Spleen (tissue), 11 donors: ENCODE results near the gene CRYL1. TPM values are rescaled to one million over a fixed set of nuclear protein-coding genes. Genes with fewer than 3 reads are reported as not detected.

Experiments
- DNase-seq: peaks from one replicate; pipeline ENCODE4 v3.0.0-alpha.2; 2020
- H3K27ac ChIP-seq, 8 donors: fragments of 200-600 bp; sonication (generic) in 7 of 8; 1 replicate in 4 of 8; 2 replicates in 4 of 8; pipeline versions ENCODE4 v1.5.0 to v1.8.0; 2016 to 2021; ENCODE audit warnings: inconsistent platforms in 4 of 8, mild to moderate bottlenecking in 4 of 8, moderate library complexity in 1 of 8
- H3K27me3 ChIP-seq, 7 donors: fragments of 200-600 bp; sonication (generic) in 6 of 7; replicated peaks in 1 of 7; 1 replicate in 4 of 7; 2 replicates in 3 of 7; pipeline versions ENCODE4 v1.5.0 to v1.8.0; 2016 to 2021; ENCODE audit warnings: inconsistent platforms in 3 of 7, mild to moderate bottlenecking in 1 of 7
- H3K36me3 ChIP-seq, 6 donors: fragments of 200-600 bp; sonication (generic) in 5 of 6; 1 replicate in 4 of 6; 2 replicates in 2 of 6; pipeline versions ENCODE4 v1.5.0 to v1.8.0; 2016 to 2021; ENCODE audit warnings: inconsistent platforms in 2 of 6
- H3K4me1 ChIP-seq, 6 donors: fragments of 200-600 bp; sonication (generic) in 5 of 6; 1 replicate in 3 of 6; 2 replicates in 3 of 6; pipeline versions ENCODE4 v1.5.0 to v1.8.0; 2016 to 2021; ENCODE audit warnings: inconsistent platforms in 3 of 6
- H3K4me3 ChIP-seq, 8 donors: fragments of 200-600 bp; sonication (generic) in 7 of 8; 1 replicate in 4 of 8; 2 replicates in 4 of 8; pipeline versions ENCODE4 v1.5.0 to v1.8.0; 2016 to 2021; ENCODE audit warnings: inconsistent platforms in 4 of 8, mild to moderate bottlenecking in 4 of 8, moderate library complexity in 2 of 8
- H3K9me3 ChIP-seq, 8 donors: fragments of 200-600 bp; sonication (generic) in 7 of 8; 1 replicate in 4 of 8; 2 replicates in 4 of 8; pipeline versions ENCODE4 v1.5.0 to v1.8.0; 2016 to 2021; ENCODE audit warnings: inconsistent platforms in 4 of 8
- POLR2A ChIP-seq, 3 donors: fragments of 450-650 bp; IDR thresholded peaks; one replicate each; pipeline ENCODE4 v1.5.1; 2017; ENCODE audit warnings: antibody characterized with exemption in 3 of 3, mild to moderate bottlenecking in 1 of 3
- POLR2AphosphoS5 ChIP-seq, 3 donors: sonication (generic); formaldehyde crosslinking; IDR thresholded peaks; one replicate each; pipeline ENCODE4 v1.5.1; 2017; ENCODE audit warnings: antibody characterized with exemption in 3 of 3
- WGBS, 5 donors: extraction: QIAGEN DNeasy Blood & Tissue Kit in 3 of 5; methylation state at CpG; one replicate each; pipeline versions ENCODE4 v1.1.5 to v1.1.7; 2013 to 2018; 5-methylcytosine and 5-hydroxymethylcytosine counted together
- intact Hi-C: fragments of 100-400 bp; cut with DNase I; formaldehyde crosslinking; loops from one replicate; pipeline ENCODE4 v1.15.0; 2023; ENCODE audit warnings: low total_unique reads
- polyA plus RNA-seq, 3 donors: library from polyadenylated mRNA; stranded (reverse); fragments of 200-250 nt; gene quantifications; one replicate each; pipeline ENCODE4 v1.2.1, GENCODE V29; 2013
- total RNA-seq, 7 donors: library from RNA; depleted of rRNA in 3 of 7; stranded (reverse); fragments of >200 nt in 3 of 7; fragmentation: NEBNext Ultra II Directional in 4 of 7; extraction: Animal tissue kit (Norgen Biotek cat#: 25700) in 4 of 7; gene quantifications; one replicate each; pipeline versions ENCODE4 v1.1.0 to v1.2.1, GENCODE V29; 2016 to 2021
- TF ChIP-seq, protein P1 (sequence below), 11 experiments: fragments of 200-600 bp in 7 of 11; fragments of 450-650 bp in 4 of 11; sonication (generic) in 4 of 11; IDR thresholded peaks in 8 of 11; conservative IDR thresholded peaks in 3 of 11; 1 replicate in 7 of 11; 2 replicates in 4 of 11; pipeline versions ENCODE4 v1.4.0 to v1.8.0; 2016 to 2021; ENCODE audit warnings: antibody characterized with exemption in 11 of 11, inconsistent platforms in 4 of 11, mild to moderate bottlenecking in 1 of 11
- donor health status: healthy with polysubstance abuse.
- donor health status: DM: no; HTN: no; CAD: no; lungs with moderate emphysema.
- donor health status: DM: no; HTN: no; CAD: no.
- donor health status: Bipolar disorder and iron deficiency.
- donor health status: healthy.
- donor health status: DM: no; HTN: no; CAD: no.
- donor health status: DM: yes; HTN: yes; CAD: no.

Gene CRYL1
- total and polyA plus RNA-seq, 10 donors = 13.5 to 46.5 (median 29.0) TPM

DNA sequence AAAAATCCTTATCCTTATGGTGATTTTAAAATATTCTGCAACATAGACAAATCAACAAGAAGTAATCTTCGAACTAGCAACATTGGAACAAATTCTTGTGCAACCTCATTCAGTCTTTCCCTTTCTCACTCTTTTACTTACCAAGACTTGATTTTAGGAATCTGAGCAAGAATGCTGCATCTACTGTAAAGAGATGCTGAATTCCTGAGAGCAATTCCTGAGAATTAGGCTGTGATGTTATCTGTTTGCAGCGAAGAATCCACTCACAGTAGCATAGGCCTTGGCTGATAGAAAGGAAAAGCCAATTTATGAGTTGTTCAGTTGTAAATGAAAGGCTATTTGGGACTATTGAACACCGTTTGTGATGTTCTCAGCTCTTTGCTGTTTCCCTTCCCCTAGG is 144.3 kb downstream of the CRYL1 start:
- H3K4me3 ChIP-seq = no peak overlapping the region
- H3K27me3 ChIP-seq = no peaks in the 10 kb centered on the region
- H3K4me1 ChIP-seq = no peaks in the 10 kb centered on the region
- TF ChIP-seq, protein P1, sequence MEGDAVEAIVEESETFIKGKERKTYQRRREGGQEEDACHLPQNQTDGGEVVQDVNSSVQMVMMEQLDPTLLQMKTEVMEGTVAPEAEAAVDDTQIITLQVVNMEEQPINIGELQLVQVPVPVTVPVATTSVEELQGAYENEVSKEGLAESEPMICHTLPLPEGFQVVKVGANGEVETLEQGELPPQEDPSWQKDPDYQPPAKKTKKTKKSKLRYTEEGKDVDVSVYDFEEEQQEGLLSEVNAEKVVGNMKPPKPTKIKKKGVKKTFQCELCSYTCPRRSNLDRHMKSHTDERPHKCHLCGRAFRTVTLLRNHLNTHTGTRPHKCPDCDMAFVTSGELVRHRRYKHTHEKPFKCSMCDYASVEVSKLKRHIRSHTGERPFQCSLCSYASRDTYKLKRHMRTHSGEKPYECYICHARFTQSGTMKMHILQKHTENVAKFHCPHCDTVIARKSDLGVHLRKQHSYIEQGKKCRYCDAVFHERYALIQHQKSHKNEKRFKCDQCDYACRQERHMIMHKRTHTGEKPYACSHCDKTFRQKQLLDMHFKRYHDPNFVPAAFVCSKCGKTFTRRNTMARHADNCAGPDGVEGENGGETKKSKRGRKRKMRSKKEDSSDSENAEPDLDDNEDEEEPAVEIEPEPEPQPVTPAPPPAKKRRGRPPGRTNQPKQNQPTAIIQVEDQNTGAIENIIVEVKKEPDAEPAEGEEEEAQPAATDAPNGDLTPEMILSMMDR (IDR thresholded peaks at IDR 0.05 in 8 of 11, conservative IDR thresholded peaks at IDR 0.05 in 3 of 11) = no peak
- no peak for TF ChIP-seq POLR2AphosphoS5 (IDR thresholded peaks at IDR 0.05)
- TF ChIP-seq POLR2A (IDR thresholded peaks at IDR 0.05) = no peak
- H3K9me3 ChIP-seq = no peaks in the 10 kb centered on the region
- no peak overlapping the region for H3K27ac ChIP-seq
- intact Hi-C loops = no loop called here
- no peak for DNase-seq
- H3K36me3 ChIP-seq = no peaks in the 10 kb centered on the region
- WGBS, 5 donors = 76 to 88% (median 78%) methylated on average over 3 of the region's 3 CpGs

DNA sequence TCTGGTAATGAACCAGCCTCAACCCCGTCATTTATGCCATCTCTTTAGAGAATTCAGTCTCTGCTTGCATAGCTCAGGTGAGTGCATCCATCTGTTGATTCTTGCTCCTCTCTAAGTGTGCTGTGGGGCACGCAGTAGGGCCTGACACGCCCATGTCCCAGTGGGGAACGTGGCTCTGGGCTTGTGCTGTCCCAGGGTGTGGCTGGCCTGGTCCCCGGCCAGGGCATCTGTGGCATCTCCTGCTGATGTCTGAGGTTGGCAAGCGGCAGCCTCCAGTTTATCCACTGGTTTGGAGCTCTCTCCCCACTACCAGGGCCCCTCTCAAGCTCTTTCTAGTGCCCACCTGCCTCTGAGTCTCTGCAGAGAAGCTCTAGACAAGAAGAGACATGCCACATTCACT is 146.9 kb downstream of the CRYL1 start:
- H3K4me3 ChIP-seq = no peak overlapping the region
- WGBS, 5 donors = 54 to 86% (median 76%) methylated on average over 6 of the region's 6 CpGs
- peak; percentile 52 for DNase-seq
- no peaks in the 10 kb centered on the region for H3K9me3 ChIP-seq
- no peaks in the 10 kb centered on the region for H3K36me3 ChIP-seq
- H3K27ac ChIP-seq = no peak overlapping the region
- no peaks in the 10 kb centered on the region for H3K27me3 ChIP-seq
- H3K4me1 ChIP-seq = no peaks in the 10 kb centered on the region
- intact Hi-C loops = no loop called here
- no peak for TF ChIP-seq POLR2AphosphoS5 (IDR thresholded peaks at IDR 0.05)
- TF ChIP-seq, protein P1 (IDR thresholded peaks at IDR 0.05 in 8 of 11, conservative IDR thresholded peaks at IDR 0.05 in 3 of 11) = no peak
- no peak for TF ChIP-seq POLR2A (IDR thresholded peaks at IDR 0.05)

DNA sequence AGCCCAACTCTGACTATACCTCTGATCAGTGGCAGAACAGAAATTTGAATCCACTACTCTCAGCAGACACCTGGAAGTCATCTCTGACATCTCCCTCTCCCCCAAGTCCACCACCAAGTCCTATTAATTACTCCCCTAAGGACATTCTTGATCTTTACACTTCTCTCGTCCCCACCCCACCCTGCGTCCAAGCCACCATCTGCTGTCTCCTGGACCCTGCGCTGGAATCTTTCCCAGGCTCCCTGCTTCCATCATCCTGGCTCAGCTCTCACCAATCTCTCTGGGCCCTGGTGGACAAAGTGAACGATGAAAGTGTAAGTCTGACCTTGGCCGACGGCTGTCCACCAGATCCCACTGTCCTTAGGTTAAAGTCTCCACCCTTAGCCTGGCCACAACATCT is 147.9 kb downstream of the CRYL1 start:
- no peaks in the 10 kb centered on the region for H3K36me3 ChIP-seq
- TF ChIP-seq POLR2AphosphoS5 (IDR thresholded peaks at IDR 0.05) = no peak
- TF ChIP-seq, protein P1 (IDR thresholded peaks at IDR 0.05 in 8 of 11, conservative IDR thresholded peaks at IDR 0.05 in 3 of 11) = no peak
- TF ChIP-seq POLR2A (IDR thresholded peaks at IDR 0.05) = no peak
- WGBS, 5 donors = 81 to 90% (median 89%) methylated on average over 6 of the region's 6 CpGs
- peak; percentile 39 for DNase-seq
- intact Hi-C loops = no loop called here
- H3K9me3 ChIP-seq = no peaks in the 10 kb centered on the region
- no peaks in the 10 kb centered on the region for H3K4me1 ChIP-seq
- no peak overlapping the region for H3K27ac ChIP-seq
- H3K4me3 ChIP-seq = no peak overlapping the region
- H3K27me3 ChIP-seq = no peaks in the 10 kb centered on the region

DNA sequence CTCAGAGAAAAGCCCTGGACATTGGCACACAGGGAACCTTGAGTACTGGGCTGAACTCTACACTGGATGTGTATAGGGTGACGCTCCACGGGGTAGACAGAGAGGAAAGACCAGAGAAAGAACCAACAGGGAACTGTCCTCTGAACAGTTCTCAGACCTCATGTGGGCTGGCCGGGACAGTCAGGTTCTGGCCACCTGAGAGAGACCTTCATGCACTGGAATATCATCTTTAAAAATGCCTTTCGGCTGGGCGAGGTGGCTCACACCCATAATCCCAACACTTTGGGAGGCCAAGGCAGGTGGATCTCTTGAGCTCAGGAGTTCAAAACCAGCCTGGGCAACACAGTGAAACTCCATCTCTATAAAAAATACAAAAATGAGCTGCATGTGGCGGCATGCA is 149.8 kb downstream of the CRYL1 start:
- DNase-seq = no peak
- no peak overlapping the region for H3K27ac ChIP-seq
- no peak overlapping the region for H3K4me3 ChIP-seq
- TF ChIP-seq, protein P1 (IDR thresholded peaks at IDR 0.05 in 8 of 11, conservative IDR thresholded peaks at IDR 0.05 in 3 of 11) = no peak
- TF ChIP-seq POLR2AphosphoS5 (IDR thresholded peaks at IDR 0.05) = no peak
- no peak for TF ChIP-seq POLR2A (IDR thresholded peaks at IDR 0.05)
- no peaks in the 10 kb centered on the region for H3K27me3 ChIP-seq
- H3K4me1 ChIP-seq = no peaks in the 10 kb centered on the region
- intact Hi-C loops = no loop called here
- no peaks in the 10 kb centered on the region for H3K36me3 ChIP-seq
- 83 to 95% (median 88%) methylated on average over 6 of the region's 6 CpGs for WGBS, 5 donors
- no peaks in the 10 kb centered on the region for H3K9me3 ChIP-seq
